ENCODE measurements around the gene LAMA4.

Gene LAMA4

DNA sequence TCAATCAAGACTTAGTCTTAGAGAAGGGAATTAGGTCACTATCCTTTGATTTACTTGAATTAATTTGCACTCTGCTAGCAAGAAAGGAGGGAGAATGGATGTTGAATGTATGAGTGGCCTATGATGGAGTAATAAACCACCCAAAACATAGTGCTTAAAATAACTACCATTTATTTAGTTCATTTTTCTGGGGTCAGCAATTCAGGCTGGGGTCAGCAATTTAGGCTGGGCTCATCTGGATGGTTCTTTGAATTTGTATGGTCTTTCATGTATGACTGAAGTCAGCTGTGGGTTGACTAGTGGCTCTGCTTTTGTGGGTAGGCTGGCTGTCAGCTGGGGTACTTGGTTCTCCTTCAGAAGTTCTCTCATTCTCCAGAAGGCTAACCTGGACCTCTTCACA lies 21.0 kb upstream of the LAMA4 start:
- DNase-seq, result no peak

DNA sequence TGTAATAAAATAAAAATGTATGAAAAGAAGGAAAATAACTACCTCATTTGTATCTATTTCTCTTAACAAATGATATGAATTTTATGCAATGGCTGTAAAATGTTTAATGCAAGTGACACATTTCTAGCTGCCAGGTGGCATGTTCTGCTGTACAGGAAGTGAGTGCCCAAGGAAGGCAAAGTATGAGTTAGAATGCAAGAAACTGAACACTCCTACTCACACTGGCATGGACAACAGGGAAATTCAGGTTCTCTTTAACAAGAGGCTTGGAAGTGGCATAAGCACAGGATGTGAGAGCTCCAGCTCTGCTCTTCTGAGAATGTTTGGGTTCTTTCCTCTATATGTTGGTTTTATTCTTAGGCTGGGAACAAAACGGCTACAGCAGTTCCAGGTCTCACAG lies 20.4 kb upstream of the LAMA4 start:
- DNase-seq, result no peak

DNA sequence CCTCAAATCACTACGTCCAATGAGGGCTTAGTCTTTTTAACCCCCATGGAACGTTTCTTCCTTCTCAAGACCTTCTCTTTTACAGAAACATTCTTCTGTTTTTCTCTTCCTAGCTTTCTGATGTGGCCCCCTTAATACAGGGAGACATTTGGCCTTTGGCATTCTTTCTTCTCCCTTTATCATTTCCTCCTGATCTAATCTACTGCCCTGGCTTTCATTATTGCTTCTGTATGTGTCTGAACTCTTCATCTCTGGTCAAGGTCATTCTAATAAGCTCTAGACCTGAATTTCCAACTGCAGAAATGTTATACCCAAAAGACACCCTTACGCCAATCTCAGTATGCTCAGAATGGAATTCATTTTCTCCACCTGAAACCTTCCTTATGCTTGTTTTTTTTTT lies 18.4 kb upstream of the LAMA4 start:
- no peak for DNase-seq

DNA sequence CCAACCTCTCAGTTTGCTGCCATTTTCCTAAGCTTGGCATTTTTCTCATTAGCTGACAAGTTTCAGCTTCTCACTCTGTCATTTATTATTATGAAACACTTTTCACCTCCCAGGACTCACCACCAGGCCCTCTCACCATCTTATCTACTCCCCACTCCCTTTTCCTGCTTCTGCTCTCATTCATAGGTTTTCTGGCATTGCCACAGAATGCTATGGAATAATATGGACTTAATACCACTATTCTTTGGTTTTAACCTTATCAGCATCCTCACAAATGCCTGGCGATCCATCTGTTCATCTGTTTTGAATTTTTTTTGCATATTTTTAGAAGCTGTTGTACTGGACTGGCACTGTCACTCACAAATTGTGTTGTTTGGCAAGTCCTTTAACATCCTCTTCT lies 16.4 kb upstream of the LAMA4 start:
- no peak for DNase-seq

DNA sequence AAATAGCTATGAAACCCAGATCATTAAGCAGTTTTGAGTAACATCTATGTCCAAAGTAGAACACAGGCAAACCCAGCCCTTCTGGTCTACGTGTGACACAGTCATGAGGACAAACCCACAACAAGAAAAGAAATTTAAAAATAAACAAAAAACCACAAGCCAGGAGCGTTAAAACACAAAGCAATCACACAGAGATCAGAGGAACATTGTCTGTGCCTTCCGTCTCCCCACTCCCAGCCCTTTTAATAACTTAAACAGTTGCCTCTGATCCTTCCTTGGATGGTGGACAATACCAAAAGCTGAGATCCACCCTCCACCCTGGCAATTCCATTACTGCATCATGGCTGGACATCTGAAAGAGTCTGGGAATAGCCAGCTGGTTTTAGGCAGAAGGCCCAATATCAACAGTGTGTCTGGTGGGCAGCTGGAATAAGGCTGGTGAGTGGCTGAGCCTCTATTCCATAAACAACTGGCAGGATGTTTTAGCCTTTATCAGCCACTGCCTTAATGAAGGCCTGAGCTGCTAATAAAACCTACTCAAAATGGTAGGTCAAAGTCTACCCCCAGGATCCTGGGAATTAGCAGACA lies 15.7 kb upstream of the LAMA4 start:
- DNase-seq, result no peak

DNA sequence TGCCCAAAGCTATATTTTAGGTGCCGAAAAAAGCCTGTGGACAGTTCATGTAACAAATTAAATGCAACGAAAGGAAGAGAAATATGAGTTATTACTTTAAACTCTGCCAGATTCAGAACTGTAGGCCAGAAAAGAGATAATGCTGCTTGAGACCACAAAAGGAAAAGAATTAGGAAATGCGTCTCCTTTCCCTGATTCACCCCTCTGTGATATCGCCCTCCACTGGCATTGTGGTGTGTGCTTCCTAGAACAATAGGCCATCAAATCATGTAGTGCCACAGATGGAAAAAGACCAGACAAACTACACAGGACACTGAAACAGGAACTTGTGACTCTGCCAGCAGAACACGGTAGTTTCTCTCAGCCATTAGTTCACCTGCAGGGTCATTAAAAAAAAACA lies 14.7 kb upstream of the LAMA4 start:
- no peak for DNase-seq

DNA sequence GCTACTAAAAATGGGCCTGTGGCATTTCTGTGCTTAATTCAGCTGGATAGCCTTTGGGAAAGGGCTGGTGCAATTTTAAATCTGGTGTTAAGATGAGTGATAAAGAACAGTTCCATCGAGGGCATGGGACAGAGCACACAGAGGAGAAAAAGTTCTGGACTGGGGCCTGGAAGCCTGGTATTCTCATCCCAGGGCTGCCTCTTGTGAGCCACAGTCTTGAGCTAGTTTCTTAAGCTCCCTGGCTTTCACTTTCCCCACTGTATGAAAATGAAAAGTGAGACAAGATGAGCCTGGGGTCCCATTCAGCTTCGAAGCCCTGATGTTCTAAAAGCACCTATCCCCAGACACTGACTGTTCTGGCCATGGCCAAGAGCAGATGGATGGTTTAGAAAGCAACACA lies 14.3 kb upstream of the LAMA4 start:
- DNase-seq, result no peak

DNA sequence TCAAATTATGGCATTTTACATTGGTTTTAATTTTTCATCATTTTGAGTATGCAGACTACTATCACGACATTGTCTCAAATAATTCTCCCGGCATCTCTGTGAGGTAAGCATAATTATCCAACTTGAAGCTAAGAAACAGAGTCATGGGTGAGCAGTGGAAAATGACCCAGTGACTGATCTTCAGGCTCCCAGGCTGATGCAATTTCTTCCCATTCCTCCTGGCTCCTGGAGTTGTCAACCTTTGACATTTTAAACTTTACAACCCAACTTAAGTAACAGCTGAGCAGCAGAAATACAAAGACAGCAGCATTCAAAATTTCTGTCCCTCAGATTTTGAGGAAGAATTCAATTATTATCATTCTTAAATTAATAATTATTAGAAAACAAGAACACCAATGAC lies 13.7 kb upstream of the LAMA4 start:
- no peak for DNase-seq

DNA sequence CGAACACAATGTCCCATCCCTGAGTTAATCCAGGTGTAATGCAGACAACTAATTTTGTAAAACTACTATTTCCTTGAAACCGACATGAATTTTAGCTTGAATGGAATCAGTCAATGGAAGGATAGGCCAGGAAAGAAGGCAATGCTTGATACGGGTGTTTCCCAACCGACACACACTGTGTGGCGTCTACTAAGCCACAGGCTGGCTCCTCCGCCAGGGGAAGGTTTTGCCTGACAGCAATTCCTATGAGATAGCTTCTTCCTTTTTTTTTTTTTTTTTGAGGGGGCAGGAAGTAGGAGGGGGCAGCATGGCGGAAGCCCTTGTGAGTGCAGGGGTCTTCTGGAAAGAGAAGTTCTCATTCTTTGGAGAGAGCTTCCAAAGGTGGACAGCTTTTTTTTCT lies 12.0 kb upstream of the LAMA4 start:
- DNase-seq, result no peak

DNA sequence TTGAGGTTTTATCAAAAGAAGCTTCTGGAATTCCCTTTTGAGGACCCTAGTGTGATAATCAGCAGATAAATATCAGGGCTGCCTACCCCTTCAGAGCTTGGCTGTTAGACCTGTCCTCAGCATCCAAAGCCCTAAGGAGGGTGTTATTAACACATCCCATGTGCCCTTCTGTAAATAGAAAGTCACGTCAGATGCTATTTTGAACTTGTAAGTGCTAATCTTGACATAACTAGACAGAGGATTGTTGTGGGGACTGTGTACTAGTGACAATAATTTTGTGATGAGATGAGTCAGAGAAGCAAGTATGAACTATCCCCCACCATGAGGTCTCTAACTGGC lies 4.9 kb upstream of the LAMA4 start:
- no peak for DNase-seq

DNA sequence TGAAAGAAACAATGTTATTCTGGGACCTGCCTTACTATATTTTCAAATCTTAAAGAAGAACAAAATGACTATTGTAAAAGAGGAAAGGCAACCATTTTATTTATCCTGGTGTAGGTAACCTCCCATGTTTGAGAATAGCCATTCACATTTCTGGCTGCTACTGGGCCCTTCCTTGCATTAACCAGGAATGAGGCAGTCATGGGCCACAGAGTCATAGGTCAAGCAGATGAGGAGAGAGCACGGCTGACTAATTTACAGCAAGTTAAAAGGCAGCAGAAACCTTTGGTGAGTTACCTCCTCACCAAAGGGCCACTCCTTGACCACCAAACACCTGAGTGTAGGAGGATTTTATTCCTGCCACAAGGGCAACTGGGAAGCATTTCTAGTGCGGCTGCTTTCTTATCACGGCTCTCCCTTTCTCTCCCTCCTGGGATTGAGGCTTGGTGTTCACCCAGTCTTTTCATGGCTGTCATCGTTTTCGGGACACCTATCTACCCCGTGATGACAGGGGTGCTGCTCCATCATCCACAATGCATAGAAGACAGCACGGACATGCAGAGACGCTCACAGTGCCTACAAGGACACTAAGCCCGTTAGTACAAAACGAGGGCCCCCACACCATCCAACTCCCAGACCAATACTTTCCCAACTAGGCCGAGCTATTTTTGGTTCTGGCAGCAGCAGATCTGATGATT lies 4.4 kb upstream of the LAMA4 start:
- DNase-seq, result no peak

DNA sequence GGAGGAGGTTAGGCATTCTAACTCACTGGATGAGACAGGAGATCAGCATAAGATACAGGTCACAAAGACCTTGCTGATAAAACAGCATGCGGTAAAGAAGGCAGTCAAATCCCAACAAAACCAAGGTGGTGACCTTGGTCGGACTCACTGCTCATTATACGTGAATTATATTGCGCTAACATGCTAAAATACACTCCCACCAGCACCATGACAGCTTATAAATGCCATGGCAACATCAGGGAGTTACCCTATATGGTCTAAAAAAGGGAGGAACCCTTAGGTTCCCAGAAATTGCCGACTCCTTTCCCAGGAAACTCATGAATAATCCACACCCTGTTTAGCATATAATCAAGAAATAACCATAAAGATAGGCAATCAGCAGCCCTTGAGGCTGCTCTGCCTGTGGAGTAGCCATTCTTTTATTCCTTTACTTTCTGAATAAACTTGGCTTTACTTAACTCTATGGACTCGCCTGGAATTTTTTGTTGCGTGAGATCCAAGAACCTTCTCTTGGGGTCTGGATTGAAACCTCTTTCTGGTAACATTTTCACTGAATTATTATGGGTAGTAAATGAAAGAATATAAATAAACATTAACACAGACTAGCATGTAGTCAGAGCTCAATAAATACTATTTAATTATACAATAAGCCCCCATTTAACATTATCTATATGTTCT lies 3.0 kb upstream of the LAMA4 start:
- no peak for DNase-seq

DNA sequence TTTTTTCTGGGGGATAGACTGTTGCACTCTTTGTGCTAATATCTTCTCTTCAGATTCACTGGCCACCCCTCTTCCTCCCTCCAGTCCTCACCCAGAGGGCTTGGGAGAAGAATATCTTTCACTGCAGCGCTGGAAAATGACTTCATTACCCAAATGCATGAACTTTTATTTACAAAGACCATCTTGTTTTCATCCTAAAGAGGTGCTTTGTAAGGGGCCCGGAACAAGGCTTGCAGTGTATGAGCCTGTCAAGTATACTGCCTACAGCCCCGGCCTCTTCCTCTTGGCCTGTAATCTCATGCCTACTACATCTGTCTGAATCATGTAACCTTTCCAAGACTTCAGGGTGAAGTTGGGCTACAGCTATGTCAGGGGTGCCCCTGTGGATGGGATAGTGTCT lies 554 bp upstream of the LAMA4 start:
- no peak for DNase-seq

DNA sequence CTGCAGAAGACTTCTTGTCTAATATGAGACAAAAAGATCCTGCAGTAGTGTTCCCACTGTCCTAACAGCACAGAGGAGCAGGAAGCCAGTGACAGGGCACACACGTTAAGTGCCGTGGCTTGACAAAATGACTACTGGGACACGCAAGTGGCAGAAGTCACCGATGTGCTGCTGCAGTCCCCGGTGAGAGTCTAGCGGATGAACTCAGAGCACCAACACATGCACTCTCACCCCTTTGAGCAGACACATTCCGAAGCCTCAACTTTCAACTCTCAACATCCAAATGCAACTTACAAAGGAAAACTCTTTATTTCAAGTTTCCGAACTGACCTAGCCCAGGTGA lies 898 bp downstream of the LAMA4 start:
- DNase-seq, result no peak

DNA sequence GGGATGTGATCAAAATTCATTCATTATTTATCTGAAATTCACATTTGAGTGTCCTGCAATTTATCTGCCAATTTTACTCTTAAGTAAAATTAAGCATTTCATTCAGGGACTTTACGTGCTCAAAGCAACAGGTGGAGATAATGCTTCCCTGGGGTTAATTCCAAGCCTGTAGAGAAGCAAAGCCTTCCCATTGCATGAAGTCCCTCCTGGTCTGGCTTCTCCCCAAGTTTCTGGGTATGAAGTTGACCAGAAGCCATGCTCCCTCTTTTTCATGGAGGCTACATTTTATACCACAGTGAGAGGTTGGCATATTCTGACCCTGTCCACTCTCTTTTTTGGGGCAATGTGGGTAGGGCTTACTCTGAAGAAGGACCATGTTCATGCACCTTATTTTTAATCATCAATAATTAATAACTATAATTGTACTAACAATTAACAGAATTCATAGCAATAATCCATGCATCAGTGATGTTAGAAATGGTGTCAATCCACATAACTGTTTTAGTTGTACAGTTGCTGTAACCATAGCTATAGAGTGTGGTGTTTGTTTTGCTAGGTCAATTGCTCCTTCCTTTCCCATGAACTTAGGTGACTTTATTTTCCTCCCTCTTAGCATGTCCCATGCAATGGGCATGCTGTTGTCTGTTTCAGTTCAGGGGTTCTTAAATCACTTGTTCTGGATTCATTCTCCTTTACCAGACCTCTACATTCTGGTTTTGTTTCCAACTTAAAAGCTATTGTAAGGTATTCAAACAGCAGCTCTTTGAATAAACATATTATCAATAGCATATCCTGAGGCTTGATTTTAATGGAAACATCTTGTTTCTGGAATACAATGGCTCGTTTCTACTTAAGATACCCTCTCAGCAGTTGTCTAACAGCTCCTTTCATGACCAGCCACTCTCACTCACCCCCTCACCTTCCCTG lies 1.5 kb downstream of the LAMA4 start:
- DNase-seq, result no peak

DNA sequence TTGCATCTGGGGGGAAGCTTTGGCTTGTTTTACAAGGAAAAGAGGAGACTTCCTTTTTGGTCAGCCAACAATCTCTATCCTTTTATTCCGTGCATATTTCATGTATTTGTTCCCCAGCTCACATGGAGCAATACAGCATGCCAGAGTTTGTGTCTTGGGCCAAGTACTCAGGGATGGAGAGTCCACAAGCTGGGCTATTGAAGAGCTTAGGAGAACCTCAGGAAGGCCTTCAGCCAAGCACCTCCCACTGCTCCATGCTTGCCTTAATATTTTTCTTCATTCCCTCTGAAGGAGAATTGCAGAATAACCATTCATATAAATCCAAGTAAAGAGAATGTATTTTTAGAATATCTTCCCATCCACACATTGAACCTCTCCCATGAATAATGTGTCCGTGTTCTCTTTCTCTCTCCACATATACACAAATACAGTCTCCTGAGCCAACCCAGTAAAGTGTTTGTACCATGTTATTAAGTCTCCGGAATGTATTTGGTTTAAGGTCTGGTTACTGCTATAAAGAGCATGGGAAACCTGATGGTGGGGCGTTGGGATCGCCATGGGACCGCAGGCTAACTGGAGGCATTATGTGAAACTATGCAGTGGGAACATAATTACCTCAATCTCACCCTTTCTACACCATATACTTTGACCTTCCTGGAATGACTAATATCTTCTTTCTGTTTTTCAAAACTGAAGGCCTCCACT lies 3.0 kb downstream of the LAMA4 start:
- DNase-seq, result no peak

DNA sequence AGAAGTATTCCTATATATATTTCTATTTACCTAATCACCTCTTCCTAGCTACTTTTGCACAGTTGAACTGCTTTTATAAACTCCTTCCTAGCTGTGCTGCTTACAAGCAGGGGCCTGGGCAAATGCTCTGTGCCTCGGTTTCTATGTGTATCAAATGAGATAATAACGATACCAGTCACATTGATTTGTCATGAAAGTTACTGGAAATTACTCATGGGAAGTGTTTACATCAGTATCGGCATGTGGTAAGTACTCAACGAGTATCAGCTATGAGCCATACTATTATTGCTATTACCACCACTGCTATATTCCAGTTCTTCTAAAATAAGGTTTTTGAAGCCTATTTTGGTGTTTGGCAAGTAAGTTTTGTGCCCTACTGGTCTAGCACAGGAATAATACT lies 4.9 kb downstream of the LAMA4 start:
- DNase-seq, result no peak

DNA sequence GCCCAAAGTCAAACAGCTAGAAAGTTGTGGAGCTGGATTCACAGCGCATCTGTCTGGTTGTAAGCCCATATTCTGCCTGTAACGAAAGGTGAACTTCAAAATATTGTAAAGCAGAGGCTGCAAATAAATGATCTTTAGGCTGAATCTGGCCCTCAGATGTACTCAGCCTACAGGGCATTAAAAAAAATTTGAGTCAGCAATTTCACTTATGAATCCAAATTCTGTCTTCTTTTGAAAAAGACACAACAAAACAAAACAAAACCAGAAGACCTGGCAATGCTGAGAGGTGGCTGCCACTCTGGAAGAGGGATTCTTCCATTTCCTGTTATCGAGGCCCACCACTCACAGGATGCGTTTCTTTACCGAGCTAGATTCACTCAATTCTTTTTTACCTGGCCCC lies 7.1 kb downstream of the LAMA4 start:
- no peak for DNase-seq

DNA sequence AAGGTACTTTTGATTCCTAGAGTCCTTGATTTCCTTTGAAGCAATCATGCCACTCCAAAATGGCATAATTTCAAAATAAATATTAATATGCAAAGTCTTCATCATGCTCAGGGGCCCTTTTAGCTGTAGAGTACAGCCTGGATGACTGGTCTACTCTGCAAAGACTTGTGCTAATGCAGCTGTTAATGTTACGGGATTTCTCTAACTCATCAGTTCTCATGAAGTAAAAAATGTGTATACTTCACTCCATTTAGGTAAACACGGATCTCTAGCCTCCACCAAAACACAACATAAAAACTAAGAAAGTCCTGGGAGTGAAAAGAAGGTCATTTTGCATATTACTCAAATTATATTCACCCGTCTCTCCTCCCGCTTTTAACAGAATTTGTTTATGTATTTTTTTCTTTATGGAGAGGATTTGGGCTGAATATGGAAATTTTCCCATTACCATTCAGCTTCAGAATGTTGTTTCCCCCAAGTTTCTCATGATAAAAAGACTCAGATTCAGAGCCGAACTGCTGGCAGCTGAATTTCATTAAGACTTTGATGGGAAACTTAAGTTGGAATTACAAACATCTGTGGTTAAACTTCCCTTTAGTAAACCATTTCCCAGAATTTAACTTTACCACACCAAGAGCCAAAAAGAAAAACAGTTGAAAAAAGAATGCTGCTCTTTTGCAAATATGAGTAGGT lies 8.7 kb downstream of the LAMA4 start:
- no peak for DNase-seq

DNA sequence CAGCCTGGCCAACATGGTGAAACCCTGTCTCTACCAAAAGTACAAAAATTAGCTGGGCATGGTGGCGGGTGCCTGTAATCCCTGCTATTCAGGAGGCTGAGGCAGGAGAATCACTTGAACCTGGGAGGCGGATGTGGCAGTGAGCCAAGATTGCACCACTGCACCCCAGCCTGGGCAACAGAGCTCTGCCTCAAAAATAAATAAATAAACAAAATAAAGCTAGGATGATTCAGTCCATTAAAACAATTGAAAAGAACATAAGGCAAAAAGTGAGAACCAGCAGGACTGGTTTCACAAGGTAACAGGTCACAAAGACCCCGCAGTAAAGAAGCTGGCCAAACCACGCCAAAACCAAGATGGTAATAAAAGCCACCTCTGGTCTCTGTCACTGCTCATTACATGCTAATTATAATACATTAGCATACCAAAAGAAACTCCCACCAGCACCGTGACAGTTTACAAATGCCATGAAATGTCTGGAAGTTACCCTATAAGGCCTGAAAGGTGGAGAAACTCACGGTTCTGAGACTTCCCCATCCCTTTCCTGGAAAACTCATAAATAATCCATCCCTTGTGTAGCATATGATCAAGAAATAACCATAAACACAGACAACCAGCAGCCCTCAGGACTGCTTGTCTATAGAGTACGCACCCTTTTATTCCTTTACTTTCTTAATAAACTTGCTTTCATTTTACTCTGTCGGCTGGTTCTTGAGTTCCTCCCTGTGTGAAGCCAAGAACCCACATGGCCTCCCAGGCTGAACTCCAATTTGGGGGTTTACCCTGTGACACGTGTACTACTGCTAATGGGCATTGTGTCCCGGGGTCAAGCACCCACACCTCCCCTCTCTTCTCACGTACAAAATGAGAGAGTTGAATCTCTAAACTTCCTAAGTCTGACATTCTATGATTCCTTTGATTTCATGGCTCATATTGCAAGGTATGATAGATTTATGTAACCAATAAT lies 10.2 kb downstream of the LAMA4 start:
- DNase-seq, result no peak

DNA sequence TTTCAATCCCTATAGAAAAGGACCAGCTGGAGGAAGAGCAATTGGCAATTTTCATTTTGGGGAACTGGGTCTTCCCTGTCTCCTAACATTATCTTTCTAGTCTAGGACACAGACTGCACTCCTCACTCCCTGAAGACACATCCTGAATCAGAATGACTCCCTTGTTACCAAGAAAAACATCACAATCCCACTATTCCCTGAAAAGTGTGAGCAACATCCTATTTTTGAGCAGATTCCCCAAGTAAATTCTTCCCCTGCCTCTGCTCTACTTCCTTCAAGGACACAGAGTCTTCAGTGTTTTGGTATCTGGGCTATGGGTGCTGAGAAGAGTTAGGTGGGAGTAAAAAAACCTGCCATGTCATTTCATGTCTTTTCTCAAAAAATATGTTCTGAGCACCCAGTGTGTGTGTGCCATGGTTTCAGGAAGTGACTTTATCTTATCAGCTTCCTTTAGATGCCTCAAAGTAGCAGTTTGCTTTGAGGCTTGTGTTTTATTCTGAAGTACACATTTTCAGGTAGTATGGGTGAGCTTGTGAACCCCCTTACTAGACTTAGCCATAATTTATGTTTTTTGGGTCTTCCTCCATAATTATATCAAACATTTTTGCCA lies 12.4 kb downstream of the LAMA4 start:
- no peak for DNase-seq
